GM12878 (cell line): ENCODE measurements around the gene RND2.

Experiments
- BCLAF1 ChIP-seq: fragments of 450-650 bp; IDR thresholded peaks from 2 replicates; pipeline ENCODE4 v1.6.1; 2017; ENCODE audit warnings: antibody characterized with exemption, mild to moderate bottlenecking, moderate library complexity
- CTCF ChIP-seq, 3 experiments: IDR thresholded peaks in 2 of 3; conservative IDR thresholded peaks in 1 of 3; 2 replicates each; pipeline ENCODE4 v1.5.1; 2011; ENCODE audit warnings: low read depth in 3 of 3, low read length in 3 of 3, mild to moderate bottlenecking in 3 of 3, control low read depth in 2 of 3, moderate library complexity in 2 of 3, inconsistent platforms in 1 of 3, mixed read lengths in 1 of 3; ENCODE audit not compliant: control insufficient read depth in 2 of 3, insufficient read depth in 1 of 3; ENCODE audit errors: extremely low read depth in 1 of 3
- EP300 ChIP-seq, 2 experiments: fragments of 150-350 bp in 1 of 2; IDR thresholded peaks; 2 replicates each; pipeline ENCODE4 v1.6.1; 2011 to 2012; ENCODE audit warnings: low read depth in 2 of 2, low read length in 2 of 2, borderline replicate concordance in 1 of 2, improper control_type of control experiment in 1 of 2, inconsistent platforms in 1 of 2; ENCODE audit not compliant: control insufficient read depth in 1 of 2
- EZH2 ChIP-seq: IDR thresholded peaks from 2 replicates; pipeline ENCODE4 v1.6.1; 2012; ENCODE audit warnings: low read depth, mild to moderate bottlenecking, control low read depth, inconsistent platforms, low read length, borderline replicate concordance; ENCODE audit not compliant: control insufficient read depth
- FOS ChIP-seq: IDR thresholded peaks from 3 replicates; pipeline ENCODE4 v1.6.1; 2011; ENCODE audit warnings: borderline replicate concordance; ENCODE audit not compliant: insufficient read length; ENCODE audit errors: extremely low read depth
- FOXM1 ChIP-seq: IDR thresholded peaks from 2 replicates; pipeline ENCODE4 v1.6.1; 2012; ENCODE audit warnings: low read depth, mild to moderate bottlenecking, inconsistent platforms, low read length, moderate library complexity
- POLR2A ChIP-seq: IDR thresholded peaks from 2 replicates; pipeline ENCODE4 v1.6.1; 2011; ENCODE audit warnings: low read depth, mild to moderate bottlenecking, low read length
- POLR2AphosphoS2 ChIP-seq: IDR thresholded peaks from 2 replicates; pipeline ENCODE4 v1.6.1; 2011; ENCODE audit warnings: low read depth, mild to moderate bottlenecking, low read length, improper control_type of control experiment, moderate library complexity
- REST ChIP-seq: IDR thresholded peaks from 2 replicates; pipeline ENCODE4 v1.6.1; 2012; ENCODE audit warnings: mild to moderate bottlenecking, low read depth, low read length
- SIN3A ChIP-seq: IDR thresholded peaks from 2 replicates; pipeline ENCODE4 v1.6.1; 2012; ENCODE audit warnings: low read depth, low read length, improper control_type of control experiment
- SRF ChIP-seq, 2 experiments: IDR thresholded peaks; 2 replicates each; pipeline ENCODE4 v1.6.1; 2011; ENCODE audit warnings: low read depth in 2 of 2, low read length in 2 of 2, mild to moderate bottlenecking in 1 of 2, moderate library complexity in 1 of 2
- USF2 ChIP-seq: IDR thresholded peaks from 2 replicates; pipeline ENCODE4 v1.6.1; 2011; ENCODE audit warnings: low read depth, low read length, improper control_type of control experiment, borderline replicate concordance
- WRNIP1 ChIP-seq: IDR thresholded peaks from 2 replicates; pipeline ENCODE4 v1.6.1; 2011; ENCODE audit warnings: low read depth, low read length, improper control_type of control experiment, borderline replicate concordance

- no peak for TF ChIP-seq BCLAF1
- TF ChIP-seq POLR2A, result no peak
- TF ChIP-seq POLR2AphosphoS2, result no peak
- no peak for TF ChIP-seq SRF (IDR thresholded peaks at IDR 0.05; ENCODE audit: low read depth in 2 of 2, low read length in 2 of 2)
- no peak for TF ChIP-seq SIN3A
- TF ChIP-seq CTCF (IDR thresholded peaks at IDR 0.05 in 2 of 3, conservative IDR thresholded peaks at IDR 0.05 in 1 of 3; ENCODE audit: control insufficient read depth in 2 of 3, extremely low read depth in 1 of 3, insufficient read depth in 1 of 3, low read depth in 3 of 3, low read length in 3 of 3), result no peak
- TF ChIP-seq FOXM1, result no peak
- no peak for TF ChIP-seq EP300 (IDR thresholded peaks at IDR 0.05; ENCODE audit: borderline replicate concordance in 1 of 2, control insufficient read depth in 1 of 2, low read depth in 2 of 2, low read length in 2 of 2)
- no peak for TF ChIP-seq REST
- TF ChIP-seq USF2, result no peak
- TF ChIP-seq WRNIP1, result no peak
- no peak for TF ChIP-seq EZH2
- TF ChIP-seq FOS, result no peak
Observed at GRCh38 chr17:42991471-42991870, 33.6 kb upstream of the RND2 start.
